Measurements from ENCODE around the gene VANGL1. TPM values are rescaled to one million over a fixed set of nuclear protein-coding genes. Genes with fewer than 3 reads are reported as not detected.

VANGL1 gene
- total and polyA plus RNA-seq, 3 experiments from 2014 or later, result 3.0 to 3.3 (median 3.2) TPM

DNA sequence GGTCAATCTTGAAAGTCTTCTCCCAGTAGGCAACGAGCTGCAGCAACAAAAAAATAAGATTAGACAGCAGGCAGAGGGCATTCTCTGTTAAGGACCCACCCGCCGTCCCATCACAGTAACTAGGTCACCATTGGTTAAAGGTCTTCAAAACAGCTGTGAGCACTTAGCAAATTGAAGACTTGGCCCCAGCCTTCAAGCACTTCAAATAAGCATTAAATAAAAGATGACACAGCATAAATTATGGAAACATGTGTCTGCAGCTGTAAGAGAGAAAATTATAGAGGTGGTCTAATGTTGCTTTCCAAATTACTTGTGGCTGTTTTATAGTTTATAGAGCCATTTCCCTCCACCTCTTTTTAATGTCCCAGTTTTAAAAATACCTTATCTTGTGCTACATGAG lies 61.2 kb downstream of the VANGL1 start:
- Mint-ChIP-seq H3K27me3 (peaks cover 13 to 16% of the 10 kb centered on the region in 2 donors), H3K36me3 (no peaks in the 10 kb centered on the region), H3K27ac (no peak overlapping the region), H3K4me3 (no peak overlapping the region), H3K9me3 (no peaks in the 10 kb centered on the region), H3K4me1 (no peaks in the 10 kb centered on the region)
- H3K27me3 ChIP-seq (ENCODE audit: insufficient read depth, low read length, poor library complexity, severe bottlenecking), result no peaks in the 10 kb centered on the region
- no peak overlapping the region for H3K27ac ChIP-seq (ENCODE audit: low read depth, low read length)
- ChIA-PET POLR2A (no interaction called here), CTCF (no interaction called here)
- no peaks in the 10 kb centered on the region for H3K36me3 ChIP-seq (ENCODE audit: insufficient read depth, low read length)
- no peaks in the 10 kb centered on the region for H3K4me1 ChIP-seq (ENCODE audit: insufficient read depth, low read length)
- no peak overlapping the region for H3K4me3 ChIP-seq (ENCODE audit: low read length)
- no peak for DNase-seq
- no peaks in the 10 kb centered on the region for H3K9me3 ChIP-seq (ENCODE audit: low read length)

DNA sequence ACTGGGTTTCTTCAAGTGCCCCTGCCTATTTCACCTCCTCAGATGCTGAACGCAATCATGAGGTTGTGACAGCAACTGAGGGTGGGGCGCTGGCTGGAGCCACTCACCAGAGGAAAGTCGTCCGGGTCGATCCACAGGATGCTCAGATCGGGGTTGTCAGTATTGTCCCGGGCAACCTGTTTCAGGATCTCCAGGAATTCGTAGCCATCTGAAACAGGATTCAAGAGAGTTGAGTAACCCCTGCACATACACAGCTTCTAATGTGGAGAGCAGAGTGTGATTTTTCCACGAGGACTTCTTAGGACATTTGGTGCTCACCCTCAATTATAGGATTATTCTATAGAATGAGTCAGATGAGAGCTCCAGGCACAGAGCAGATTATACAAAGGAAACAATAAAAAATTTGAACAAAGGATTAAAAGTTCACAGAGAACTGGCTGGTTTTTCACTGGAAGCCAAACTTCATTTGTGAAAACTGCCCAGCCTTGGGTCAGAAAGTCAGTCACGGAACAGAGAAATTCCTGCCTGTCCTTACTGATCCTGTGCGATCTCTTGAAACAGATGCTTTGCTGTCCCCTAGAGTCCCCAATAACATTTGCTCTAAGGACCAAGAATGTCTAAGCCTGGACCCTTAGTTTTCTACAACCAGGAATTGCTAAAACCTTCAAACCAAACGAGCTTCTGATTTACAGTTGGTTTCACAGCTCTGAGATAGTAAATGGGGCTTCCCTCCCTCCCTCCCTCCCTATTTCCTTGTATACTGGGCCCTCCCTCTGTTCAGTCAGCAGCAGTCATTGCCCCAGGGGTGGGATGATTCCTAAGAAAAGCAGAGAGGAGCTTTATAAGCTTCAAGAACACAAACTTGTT lies 63.5 kb downstream of the VANGL1 start:
- H3K4me1 ChIP-seq (ENCODE audit: insufficient read depth, low read length), result no peaks in the 10 kb centered on the region
- Mint-ChIP-seq H3K9me3 (no peaks in the 10 kb centered on the region), H3K27ac (no peak overlapping the region), H3K4me3 (no peak overlapping the region), H3K4me1 (no peaks in the 10 kb centered on the region), H3K36me3 (no peaks in the 10 kb centered on the region), H3K27me3 (peaks cover 10 to 32% of the 10 kb centered on the region in 2 donors)
- H3K9me3 ChIP-seq (ENCODE audit: low read length), result no peaks in the 10 kb centered on the region
- H3K4me3 ChIP-seq (ENCODE audit: low read length), result no peak overlapping the region
- no peaks in the 10 kb centered on the region for H3K27me3 ChIP-seq (ENCODE audit: insufficient read depth, low read length, poor library complexity, severe bottlenecking)
- no peak overlapping the region for H3K27ac ChIP-seq (ENCODE audit: low read depth, low read length)
- ChIA-PET POLR2A (no interaction called here), CTCF (interaction anchor here (1.3 kb wide), 1 partner anchor 24 kb away, joined by 3 read pairs; no protein-coding TSS in a partner anchor)
- no peaks in the 10 kb centered on the region for H3K36me3 ChIP-seq (ENCODE audit: insufficient read depth, low read length)
- no peak for DNase-seq

DNA sequence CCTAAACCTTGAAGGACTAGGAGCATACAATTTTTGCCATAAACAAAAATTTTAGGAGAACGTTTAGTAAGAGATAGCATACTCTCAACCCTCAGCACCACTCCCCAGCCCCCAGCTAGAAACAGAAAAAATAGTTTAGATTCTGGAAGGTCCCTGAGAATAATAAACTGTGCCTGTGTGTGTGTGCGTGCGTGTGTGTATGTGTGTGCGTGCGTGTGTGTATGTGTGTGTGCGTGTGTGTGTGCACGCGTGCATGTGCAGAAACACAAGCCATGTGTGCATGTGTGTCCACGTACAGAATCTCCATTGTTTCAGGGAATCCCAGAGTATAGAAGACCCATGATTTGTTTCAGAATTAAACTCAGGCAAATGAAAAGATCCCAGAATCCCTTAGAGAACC lies 64.2 kb downstream of the VANGL1 start:
- Histone ChIP-seq H3K4me3 (ENCODE audit: low read length) (no peak overlapping the region), H3K36me3 (ENCODE audit: insufficient read depth, low read length) (no peaks in the 10 kb centered on the region), H3K27me3 (ENCODE audit: insufficient read depth, low read length, poor library complexity, severe bottlenecking) (no peaks in the 10 kb centered on the region), H3K9me3 (ENCODE audit: low read length) (no peaks in the 10 kb centered on the region), H3K4me1 (ENCODE audit: insufficient read depth, low read length) (no peaks in the 10 kb centered on the region), H3K27ac (ENCODE audit: low read depth, low read length) (no peak overlapping the region)
- Mint-ChIP-seq H3K4me1 (no peaks in the 10 kb centered on the region), H3K27me3 (peaks cover 8 to 35% of the 10 kb centered on the region in 2 donors), H3K36me3 (no peaks in the 10 kb centered on the region), H3K27ac (no peak overlapping the region), H3K9me3 (no peaks in the 10 kb centered on the region), H3K4me3 (no peak overlapping the region)
- CTCF ChIA-PET, result interaction anchor here (0.9 to 1.4 kb wide), 4 partner anchors 10 to 568 kb away, joined by 3 to 4 read pairs (median 3); no protein-coding TSS in a partner anchor
- POLR2A ChIA-PET, result no interaction called here
- DNase-seq, result no peak

DNA sequence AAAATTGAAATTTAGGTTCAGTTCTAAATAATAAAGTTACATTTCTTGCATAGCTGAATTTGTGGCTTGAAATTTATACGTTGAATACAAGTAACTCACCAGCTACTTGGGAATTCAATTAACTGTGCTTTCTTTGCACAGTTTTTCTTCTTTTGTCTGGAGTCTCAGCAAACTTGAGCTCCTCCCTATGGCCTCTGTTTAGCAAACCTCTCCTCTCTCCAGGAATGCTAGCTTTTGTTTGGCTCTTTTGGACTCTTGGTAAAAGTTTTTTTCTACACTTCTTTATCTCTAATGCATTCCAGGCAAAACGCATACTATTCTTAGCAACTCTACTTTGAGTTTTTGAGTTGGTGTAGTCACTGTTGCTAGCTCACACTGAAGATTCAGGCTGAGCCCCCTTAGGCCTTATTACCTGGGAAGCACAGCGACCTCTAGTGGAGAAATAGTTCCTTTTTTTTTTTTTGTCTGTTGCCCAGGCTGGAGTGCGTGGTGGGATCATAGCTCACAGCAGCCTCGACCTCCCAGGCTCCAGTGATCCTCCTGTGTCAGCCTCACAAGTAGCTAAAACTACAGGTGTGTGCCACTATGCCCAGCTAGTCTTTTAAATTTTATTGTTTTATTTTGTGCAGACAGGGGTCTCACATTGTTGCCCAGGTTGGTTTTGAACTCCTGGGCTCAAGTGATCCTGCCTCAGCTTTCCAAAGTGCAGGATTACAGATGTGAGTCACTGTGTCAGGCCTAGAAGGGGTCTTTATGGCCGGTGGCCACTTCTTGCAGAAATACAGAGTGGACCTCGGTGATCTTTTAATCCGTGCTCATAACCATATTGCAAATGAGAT lies 65.0 kb downstream of the VANGL1 start:
- no peak overlapping the region for H3K27ac ChIP-seq (ENCODE audit: low read depth, low read length)
- H3K36me3 ChIP-seq (ENCODE audit: insufficient read depth, low read length), result no peaks in the 10 kb centered on the region
- POLR2A ChIA-PET, result no interaction called here
- Mint-ChIP-seq H3K36me3 (no peaks in the 10 kb centered on the region), H3K27ac (no peak overlapping the region), H3K9me3 (no peaks in the 10 kb centered on the region), H3K27me3 (peaks cover 8 to 36% of the 10 kb centered on the region in 2 donors), H3K4me1 (no peaks in the 10 kb centered on the region), H3K4me3 (no peak overlapping the region)
- DNase-seq, result no peak
- CTCF ChIA-PET, result interaction anchor here (0.9 to 2.0 kb wide), 6 partner anchors 11 to 569 kb away, joined by 3 to 5 read pairs (median 4); no protein-coding TSS in a partner anchor
- no peaks in the 10 kb centered on the region for H3K4me1 ChIP-seq (ENCODE audit: insufficient read depth, low read length)
- H3K27me3 ChIP-seq (ENCODE audit: insufficient read depth, low read length, poor library complexity, severe bottlenecking), result no peaks in the 10 kb centered on the region
- H3K4me3 ChIP-seq (ENCODE audit: low read length), result no peak overlapping the region
- no peaks in the 10 kb centered on the region for H3K9me3 ChIP-seq (ENCODE audit: low read length)

DNA sequence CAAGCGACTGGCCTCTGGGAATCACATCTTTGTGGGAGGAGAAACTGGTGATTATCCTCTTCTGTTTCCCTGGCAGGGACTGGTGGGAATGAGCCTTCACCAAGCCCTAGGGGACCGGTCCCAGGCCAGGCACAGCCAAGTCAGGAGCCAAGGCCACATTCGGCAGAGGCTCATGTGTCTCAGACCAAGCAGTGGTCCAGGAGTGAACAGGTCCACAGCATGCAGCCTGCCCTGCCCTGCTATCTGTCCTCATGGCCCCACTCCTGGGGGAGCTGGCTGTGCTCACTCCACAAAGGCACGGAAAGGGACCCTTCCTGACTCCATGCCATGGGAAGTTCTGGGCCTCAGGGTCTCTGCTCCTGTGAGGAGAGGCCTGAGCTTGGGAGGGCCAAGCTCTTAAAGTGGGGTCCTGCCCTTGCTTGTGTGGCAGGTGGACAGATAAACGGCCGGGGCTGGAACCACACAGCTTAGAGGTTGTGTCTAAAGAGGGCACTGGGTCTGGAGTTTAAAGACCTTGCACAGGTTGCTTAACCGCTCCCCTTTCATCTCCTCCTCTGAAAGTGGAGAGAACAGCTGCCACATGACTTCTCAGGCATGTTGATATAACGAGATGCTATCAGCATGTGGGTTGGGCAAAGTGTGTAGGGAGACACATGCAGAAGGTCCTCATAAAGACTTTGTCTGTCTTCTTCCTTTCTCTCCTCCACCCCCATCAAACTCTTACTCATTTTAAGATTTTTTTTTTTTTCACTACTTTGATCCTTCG lies 69.3 kb downstream of the VANGL1 start:
- Mint-ChIP-seq H3K27me3 (peaks cover 4 to 37% of the 10 kb centered on the region in 2 donors), H3K4me1 (no peaks in the 10 kb centered on the region), H3K4me3 (no peak overlapping the region), H3K9me3 (no peaks in the 10 kb centered on the region), H3K27ac (no peak overlapping the region), H3K36me3 (no peaks in the 10 kb centered on the region)
- Histone ChIP-seq H3K4me3 (ENCODE audit: low read length) (no peak overlapping the region), H3K27ac (ENCODE audit: low read depth, low read length) (no peak overlapping the region), H3K36me3 (ENCODE audit: insufficient read depth, low read length) (no peaks in the 10 kb centered on the region), H3K4me1 (ENCODE audit: insufficient read depth, low read length) (no peaks in the 10 kb centered on the region), H3K9me3 (ENCODE audit: low read length) (no peaks in the 10 kb centered on the region), H3K27me3 (ENCODE audit: insufficient read depth, low read length, poor library complexity, severe bottlenecking) (no peaks in the 10 kb centered on the region)
- POLR2A ChIA-PET, result no interaction called here
- CTCF ChIA-PET, result no interaction called here
- DNase-seq, result no peak

DNA sequence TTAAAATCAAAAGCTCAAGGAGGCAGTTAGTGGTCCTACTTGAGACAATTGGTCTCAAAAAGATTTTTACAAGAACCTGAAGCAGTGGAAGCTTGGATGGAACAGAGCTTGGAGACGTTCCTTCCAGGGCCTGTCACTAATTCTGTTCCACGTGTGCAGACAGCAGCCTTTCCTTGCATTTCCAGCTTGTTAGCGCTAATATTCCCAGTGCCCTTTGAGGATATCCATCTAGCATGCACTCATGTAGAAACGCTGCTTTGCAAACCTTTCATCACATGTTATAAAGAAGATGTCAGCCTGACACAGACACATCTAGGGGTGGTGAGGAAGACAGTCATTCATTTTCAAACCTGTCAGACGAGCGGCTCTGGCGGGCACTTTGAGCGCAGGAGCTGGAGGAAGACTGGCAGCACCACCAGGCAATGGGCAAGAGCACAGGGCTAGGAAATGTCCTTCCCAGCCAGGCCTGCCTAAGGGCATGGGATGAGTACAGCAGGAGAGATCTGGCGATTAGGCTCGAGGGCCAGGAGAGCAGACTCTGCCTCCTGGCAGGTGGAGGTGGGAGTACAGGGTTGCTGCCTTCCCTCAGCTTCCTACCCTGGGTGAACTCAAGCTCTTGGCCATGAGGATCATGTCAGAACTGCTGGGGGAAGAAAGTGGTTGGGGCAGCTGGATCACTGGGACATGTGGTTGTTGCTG lies 71.3 kb downstream of the VANGL1 start:
- H3K4me3 ChIP-seq (ENCODE audit: low read length), result no peak overlapping the region
- POLR2A ChIA-PET, result no interaction called here

DNA sequence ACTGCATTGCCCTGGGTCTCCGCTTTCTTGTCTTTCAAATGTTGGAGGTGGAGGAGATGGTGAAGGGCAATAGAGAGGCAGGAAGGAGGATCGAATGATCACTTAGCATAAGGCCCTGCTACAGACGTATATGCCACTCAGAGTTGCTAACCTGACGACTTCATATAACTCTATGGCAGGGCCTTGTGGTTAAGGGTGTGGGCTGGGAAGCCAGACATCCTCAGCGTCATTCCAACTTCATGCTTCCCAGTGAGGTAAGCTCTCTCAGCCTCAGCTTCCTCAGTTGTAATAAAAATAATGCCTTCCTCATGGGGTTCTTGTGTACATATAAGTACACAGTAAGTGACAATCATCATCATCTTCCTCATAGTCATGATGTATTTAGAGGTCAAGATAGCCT lies 72.1 kb downstream of the VANGL1 start:
- Histone ChIP-seq H3K9me3 (ENCODE audit: low read length) (no peaks in the 10 kb centered on the region), H3K4me3 (ENCODE audit: low read length) (no peak overlapping the region), H3K27ac (ENCODE audit: low read depth, low read length) (no peak overlapping the region), H3K36me3 (ENCODE audit: insufficient read depth, low read length) (no peaks in the 10 kb centered on the region), H3K4me1 (ENCODE audit: insufficient read depth, low read length) (no peaks in the 10 kb centered on the region), H3K27me3 (ENCODE audit: insufficient read depth, low read length, poor library complexity, severe bottlenecking) (no peaks in the 10 kb centered on the region)
- POLR2A ChIA-PET, result no interaction called here
- Mint-ChIP-seq H3K4me1 (no peaks in the 10 kb centered on the region), H3K4me3 (no peak overlapping the region), H3K9me3 (no peaks in the 10 kb centered on the region), H3K27ac (no peak overlapping the region), H3K36me3 (no peaks in the 10 kb centered on the region), H3K27me3 (peaks cover 3 to 29% of the 10 kb centered on the region in 2 donors)
- CTCF ChIA-PET, result no interaction called here
- no peak for DNase-seq

More for the DNA sequence above, 71.3 kb downstream of the VANGL1 start:
- no peaks in the 10 kb centered on the region for H3K4me1 ChIP-seq (ENCODE audit: insufficient read depth, low read length)
- Mint-ChIP-seq H3K4me1 (no peaks in the 10 kb centered on the region), H3K4me3 (no peak overlapping the region), H3K36me3 (no peaks in the 10 kb centered on the region), H3K27ac (no peak overlapping the region), H3K27me3 (peaks cover 3 to 33% of the 10 kb centered on the region in 2 donors), H3K9me3 (no peaks in the 10 kb centered on the region)
- no peak for DNase-seq
- no peaks in the 10 kb centered on the region for H3K9me3 ChIP-seq (ENCODE audit: low read length)
- CTCF ChIA-PET, result no interaction called here
- no peaks in the 10 kb centered on the region for H3K27me3 ChIP-seq (ENCODE audit: insufficient read depth, low read length, poor library complexity, severe bottlenecking)
- H3K27ac ChIP-seq (ENCODE audit: low read depth, low read length), result no peak overlapping the region
- H3K36me3 ChIP-seq (ENCODE audit: insufficient read depth, low read length), result no peaks in the 10 kb centered on the region
